K562 treated with DMSO at 1 percent for 24 hours (cell line): ENCODE measurements around the gene CDK18. TPM values are rescaled to one million over a fixed set of nuclear protein-coding genes. Genes with fewer than 3 reads are reported as not detected.

Source experiments
- total RNA-seq: library from RNA; unstranded; fragments of 300-600 nt; gene quantifications from 2 replicates; pipeline ENCODE4 v1.2.3, GENCODE V29; 2022; ENCODE audit warnings: low read depth; ENCODE audit not compliant: insufficient read depth

CDK18 gene
- 1.1 and 1.9 TPM in 2 replicates for total RNA-seq

DNA sequence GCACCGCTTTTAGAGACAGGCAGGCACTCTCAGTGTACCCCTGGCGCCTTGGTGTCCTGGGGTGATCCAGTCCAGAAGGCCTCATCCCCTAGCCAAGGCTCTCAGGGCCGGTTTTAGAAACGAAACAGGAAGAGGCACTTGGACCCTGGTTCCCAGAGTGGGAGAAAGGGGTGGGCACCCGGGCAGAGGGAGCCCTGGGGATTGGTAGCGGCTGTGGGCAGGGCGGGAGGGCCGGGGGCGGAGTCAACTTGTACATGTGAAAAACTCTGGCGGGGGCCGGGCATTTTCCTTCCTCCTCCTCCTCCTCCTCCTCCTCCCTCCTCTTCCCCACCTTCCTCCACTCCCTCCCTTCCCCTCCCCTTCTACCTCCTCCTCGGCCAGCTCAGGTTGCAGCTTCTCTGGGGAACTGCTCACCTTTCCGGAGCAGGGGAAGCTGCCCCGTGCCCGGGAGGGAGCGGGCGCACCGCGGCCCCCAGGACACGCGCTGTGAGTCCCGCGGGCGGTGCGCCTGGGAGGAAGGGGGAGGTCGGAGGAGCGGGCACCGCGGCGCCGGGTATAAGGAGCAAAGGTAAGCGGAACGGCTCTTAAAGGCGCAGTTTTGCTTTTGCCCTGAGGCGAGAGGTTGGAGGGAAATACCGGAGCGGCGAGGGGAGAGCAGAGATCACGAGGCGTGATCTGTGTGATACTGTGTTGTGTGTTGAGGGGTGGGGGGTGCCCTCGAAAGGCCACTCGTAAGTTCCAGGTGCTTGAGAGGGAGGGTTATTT is at the start of gene CDK18:
CDK18 (plus strand) TSS at position 359 of the 765 bp plus-strand sequence. CDS start 18,499 bp downstream, outside the sequence.

DNA sequence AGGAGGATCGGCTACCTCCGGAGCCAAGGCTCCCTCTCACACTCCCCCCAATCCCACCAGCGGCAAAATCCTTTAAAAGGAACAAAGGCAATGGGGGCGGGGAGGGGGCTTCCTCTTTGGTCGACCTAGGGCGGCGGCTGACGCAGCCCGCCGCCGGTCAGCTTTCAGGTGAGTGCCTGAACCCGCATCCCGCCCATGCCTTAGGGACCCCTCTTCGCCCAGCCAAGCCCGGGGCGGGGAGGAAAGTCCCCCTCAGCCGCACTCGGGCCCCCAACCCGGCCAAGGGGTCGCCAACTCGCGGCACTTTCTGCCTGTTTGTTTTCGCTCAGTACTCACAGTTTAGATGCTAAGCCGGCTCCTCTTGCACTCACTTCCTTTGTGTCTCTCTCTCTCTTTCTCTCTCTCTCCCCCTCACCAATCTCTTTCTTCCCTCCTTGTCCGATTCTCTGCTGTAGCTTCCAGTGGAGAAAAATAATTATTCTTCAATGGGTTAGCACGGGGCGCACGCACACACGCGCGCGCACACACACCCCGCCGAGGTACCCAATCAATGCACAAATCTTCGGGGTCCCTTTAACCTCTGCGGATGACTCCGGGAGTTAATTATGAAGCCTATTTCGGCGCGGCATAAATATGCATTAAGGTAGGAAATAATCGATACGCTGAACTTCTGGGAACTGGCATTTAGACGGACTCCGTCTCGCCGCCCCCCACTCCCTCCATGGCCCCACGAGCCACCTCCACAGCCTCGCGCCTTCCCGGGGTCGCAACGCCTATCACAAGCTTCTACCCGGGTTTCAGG is 48.7 kb upstream of the CDK18 start, which contains the start of gene BLACAT1:
BLACAT1 (minus strand) TSS at position 465 of the 802 bp plus-strand sequence.

Other genes starting within 250 kb of the CDK18 start
- gene NUAK2, start 182.9 kb upstream of the CDK18 start, total RNA-seq: 0.89 and 1.1 TPM in 2 replicates
- 0.56 TPM in 1 of 2 replicates, not detected in the other for gene KLHDC8A, start 147.7 kb upstream of the CDK18 start, total RNA-seq
- gene LEMD1, start 82.6 kb upstream of the CDK18 start, total RNA-seq: not detected in 2 replicates
- gene BLACAT1, start 48.6 kb upstream of the CDK18 start, total RNA-seq: 0.67 and 1.6 TPM in 2 replicates
- gene ELK4, start 127.3 kb downstream of the CDK18 start, total RNA-seq: 4.0 and 5.4 TPM in 2 replicates
- gene SLC45A3, start 175.8 kb downstream of the CDK18 start, total RNA-seq: 6.8 and 8.1 TPM in 2 replicates
- 351 and 592 TPM in 2 replicates for gene NUCKS1, start 245.5 kb downstream of the CDK18 start, total RNA-seq